Islet precursor cell (in vitro differentiated cells): Measurements from ENCODE around the gene FMNL2.

Experiments used
- DNase-seq: peaks from one replicate; pipeline ENCODE4 v3.0.0-alpha.2; 2018

FMNL2 gene

DNA sequence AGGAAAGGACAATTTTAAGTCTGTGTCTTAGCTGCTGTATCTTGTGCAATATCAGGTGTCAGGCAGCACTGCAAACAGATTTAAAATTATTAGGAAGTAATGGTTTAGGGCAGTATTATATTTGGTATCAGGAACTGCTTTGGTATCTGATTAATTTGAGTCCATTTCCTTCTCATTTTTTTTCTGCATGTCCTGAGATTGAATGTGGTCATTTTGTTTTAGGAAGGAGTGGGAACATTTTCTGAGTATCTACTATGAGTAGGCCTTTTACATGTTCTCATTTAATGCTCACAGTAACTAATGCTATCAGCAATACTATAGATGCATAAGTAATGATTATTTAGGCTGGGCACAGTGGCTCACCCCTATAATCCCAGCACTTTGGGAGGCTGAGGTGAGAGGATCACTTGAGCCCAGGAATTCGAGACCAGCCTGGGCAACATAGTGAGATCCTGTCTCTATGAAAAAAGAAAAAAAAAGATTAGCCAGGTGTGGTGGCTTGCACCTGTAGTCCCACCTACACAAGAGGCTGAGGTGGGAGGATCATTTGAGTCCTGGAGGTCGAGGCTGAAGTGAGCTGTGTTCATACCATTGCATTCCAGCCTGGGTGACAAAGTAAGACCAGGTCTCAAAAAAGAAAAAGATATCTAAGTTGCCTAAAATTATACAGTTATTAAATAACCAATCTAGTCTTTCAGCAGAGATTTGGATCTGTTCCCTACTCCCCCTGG, 4.7 kb downstream of the FMNL2 start:
- DNase-seq, result no peak

DNA sequence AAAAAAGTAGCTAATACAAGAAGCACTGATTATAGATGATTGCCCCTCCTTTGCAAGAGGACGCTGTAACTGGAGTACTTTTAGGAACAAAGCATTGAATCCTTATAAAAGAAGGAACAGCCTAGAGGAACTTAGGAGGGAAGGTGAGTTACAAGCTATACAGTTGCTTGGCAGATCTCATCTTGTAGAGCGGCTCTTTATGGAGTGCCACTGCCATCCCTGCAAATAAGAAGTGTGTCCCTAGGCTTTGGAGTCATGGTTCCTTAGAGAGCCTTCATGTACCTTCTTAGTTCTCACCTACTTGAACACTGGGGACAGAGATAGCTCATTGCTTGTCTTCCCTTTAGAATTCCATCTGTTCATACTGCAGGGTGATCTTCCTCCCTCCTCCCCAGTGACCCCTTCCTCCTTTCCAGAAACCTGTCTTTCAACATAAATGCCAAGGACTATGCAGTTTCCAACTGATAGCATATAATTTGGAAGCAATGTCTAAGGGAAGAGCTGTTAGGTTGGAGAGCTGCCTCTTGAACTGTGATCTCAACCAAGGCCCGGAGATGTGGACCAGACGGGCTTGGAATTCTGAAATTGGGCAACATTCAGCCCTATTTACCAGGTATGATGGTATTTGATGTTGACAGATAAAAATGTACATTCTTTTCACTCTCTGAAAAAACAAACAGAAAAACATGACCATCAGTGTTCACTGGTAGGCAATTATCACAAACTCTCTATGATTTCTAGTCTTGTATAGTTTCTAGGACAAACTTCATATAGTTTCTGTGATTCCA, 7.5 kb downstream of the FMNL2 start:
- no peak for DNase-seq

DNA sequence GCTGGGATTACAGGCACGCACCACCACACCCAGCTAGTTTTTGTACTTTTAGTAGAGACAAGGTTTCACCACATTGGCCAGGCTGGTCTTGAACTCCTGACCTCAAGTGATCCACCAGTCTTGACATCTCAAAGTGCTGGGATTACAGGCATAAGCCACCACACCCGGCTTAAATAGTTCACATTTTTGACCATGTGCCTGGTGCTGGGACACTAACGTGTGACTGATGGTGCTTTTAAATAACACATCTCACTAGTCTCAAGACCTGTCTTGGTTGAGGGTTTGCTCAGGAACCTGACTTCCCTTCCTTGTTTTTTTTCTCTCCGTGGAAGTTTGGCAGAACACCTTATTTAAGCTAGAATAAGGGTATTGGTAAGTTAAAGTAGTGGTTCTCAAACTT, 8.5 kb downstream of the FMNL2 start:
- DNase-seq, result no peak

DNA sequence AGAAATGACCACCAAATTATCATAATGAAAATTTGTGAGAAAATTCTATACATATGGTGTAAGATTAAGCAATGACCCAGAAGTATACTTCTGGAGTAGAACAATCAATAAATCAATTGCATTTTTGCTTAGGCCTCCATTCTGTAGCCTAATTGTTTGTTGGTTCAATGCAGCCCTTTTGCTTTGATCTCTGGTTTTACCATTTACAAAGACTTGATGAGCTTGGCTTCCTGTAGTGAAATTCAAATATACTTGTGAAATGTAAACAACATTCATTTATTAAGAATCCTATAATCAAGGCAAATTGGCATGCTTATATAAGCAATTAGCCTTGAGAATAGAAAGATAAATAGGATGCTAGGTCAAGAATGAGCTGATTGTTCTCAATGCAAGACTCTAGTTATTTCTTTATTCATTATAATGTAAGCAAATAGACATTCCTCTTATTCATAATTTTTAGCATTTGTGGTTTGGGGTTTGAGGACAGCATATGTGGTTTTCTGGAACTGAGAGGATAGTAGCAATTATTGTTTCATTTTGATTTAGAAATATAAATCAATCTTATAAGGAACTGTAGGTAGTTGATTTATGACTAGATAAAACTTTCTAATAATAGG, 9.7 kb downstream of the FMNL2 start:
- DNase-seq, result no peak

DNA sequence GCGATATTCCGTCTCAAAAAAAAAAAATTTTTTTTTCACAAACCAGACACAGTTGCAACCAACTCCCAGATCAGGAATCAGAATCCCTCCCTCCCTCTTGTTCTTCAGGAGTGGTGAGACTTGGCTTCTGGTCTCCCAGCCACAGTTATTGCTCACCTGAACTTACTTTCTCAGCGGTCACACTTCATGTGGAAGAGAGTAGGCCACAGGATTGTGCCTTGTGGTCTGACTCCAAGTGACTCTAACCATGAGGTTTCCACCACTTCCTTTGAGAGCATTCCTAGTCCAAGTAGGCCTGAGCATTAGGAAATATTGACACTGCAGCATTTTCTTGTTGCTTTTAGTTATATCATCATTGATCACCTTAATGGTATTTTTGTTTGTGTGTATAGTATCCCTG, 12.1 kb downstream of the FMNL2 start:
- peak; percentile 61 for DNase-seq

DNA sequence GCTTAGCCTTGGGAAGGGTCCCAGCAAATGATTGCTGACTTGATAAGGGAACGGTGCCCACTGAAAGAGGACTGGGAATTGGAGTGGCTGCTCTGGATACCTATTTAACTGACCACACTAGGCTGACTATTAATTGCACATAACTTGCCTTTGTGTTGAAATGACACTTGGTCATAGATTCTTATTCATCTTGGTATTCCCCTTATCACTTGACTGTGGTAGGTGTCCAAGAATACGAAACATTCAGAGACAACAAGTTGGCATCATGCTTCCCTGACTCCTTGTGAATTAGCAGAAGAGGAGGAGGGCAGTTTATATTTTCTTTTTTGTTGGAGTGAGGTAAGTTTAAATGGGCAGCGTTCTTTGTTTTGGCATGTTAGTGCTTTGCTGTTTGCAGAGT, 13.4 kb downstream of the FMNL2 start:
- no peak for DNase-seq

DNA sequence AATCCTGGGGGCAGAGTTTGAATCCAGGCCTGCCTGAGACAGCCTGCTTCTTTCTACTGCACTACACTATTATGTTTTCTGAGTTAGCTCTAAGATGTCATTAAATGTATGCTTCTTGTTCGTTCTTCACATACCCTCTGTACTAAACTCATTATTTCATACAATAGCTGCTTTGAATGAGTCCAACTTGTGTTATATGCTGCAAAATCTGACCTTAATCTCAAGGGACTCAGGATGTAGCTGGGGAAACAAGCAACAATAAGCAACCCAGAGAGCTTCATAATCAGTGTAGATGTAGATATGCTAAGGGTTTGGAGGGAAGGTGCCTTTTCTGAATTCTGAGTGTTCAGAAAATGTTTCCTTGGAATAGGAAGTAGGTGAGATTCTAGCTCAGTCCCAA, 14.4 kb downstream of the FMNL2 start:
- DNase-seq, result no peak

DNA sequence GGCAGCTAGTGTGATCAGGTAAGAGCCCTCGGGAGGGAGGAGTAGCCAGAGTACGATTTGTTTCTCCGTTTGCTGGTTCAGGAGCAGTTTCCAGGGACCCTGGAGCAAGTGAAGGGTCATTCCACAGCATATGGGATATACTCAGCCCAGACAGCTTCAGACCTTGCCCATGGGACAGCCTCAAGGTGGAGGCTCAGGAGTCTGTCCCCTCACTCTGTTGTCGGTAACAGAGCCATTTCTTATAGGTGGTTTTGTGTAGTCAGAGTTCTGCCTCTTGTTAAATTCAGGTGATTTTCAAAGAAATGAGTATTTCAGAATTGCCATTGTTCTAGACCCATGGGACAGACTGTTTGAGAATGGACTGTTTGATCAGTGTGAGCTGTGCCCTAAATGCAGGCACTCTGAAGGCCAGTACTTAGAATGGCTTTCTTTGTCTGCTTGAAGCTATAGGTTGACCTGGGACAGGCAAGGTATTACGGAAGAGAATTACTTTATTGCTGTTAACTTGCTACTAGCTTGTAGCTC, 15.2 kb downstream of the FMNL2 start:
- DNase-seq, result no peak

DNA sequence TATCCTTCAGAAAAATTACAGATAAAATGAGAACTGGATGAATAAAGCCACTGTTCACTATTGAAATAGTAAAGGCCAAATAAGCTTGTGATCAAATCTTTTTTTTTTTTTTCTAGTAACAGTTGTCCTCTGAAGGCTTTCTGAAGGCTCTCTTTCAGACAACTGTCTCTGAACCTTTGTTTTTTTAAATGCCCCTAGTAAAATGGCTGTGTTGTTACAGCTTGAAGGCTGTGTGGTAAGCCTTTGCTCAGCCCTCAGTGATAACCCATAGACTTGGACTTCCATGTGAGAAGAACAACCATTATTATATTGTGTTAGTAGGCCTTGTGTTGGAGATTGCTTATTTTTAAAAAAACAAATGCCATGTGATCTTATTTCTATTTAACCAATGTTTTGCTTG, 17.6 kb downstream of the FMNL2 start:
- DNase-seq, result no peak

DNA sequence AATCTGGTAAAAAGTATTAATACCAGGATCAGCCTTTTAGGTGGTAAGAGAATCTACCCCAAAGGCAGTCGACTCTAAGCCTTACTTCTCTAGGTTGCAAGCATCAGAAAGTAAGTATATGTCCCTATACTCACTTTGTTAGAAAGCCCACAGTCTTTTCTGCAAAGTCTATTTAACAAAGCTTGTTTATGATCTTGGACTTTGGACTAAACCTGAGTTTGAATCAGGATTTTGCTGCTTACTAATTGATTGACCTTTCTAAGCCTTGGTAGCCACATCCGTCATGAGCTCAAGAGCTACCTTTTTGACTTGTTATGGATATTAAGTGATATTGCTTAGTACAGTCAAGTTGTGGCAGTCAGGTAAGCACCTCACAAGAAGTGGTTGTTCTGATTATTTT, 18.4 kb downstream of the FMNL2 start:
- DNase-seq, result no peak

DNA sequence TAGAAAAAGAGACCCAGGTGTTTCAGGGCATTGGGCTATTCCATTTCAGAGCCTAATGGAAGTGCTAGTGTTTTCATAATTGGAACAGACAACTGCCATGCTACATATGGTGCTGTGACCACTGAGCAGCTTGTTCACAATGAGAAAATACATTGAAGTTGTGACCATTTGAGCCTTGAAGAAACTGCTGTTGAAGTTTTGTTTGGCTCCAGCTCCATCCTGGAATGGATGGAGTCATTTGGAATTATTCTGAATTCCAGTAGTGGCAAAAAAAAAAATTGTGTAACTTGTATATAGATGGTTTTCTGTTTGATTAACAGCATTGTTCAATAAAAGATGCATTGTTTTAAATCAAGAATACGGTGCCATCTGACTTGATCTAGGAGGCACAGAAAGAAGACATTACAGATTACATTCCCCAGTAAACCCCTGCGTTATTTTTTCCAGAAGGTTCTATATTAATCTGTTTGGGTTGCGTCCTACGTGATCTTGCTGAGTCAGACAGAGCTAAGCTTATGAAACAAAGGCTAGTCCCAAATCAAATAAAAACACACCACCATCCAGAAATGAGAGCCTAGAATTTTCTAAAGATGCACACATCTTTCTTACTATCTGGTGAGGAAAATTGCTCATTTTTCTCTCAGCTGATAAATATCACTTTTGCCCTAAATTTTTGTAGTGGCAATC, 19.2 kb downstream of the FMNL2 start:
- no peak for DNase-seq

DNA sequence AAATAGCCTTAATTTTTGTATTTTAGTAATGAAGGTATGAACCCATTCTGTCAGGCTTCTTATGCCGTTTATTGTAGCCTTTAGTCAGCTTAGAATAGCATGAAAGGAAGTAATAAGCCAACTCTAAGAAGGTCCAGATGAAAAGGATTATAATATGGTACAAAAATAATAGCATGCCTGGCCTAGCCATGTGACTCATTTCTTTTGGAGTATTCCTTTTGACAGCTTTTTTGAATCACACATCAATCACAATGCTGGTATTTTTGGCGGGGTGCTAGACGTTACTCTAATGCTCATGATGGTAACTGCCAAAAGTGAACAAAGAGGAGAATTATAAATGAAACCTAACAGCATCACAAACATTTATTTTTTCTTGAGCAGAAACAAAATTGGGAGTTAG, 19.9 kb downstream of the FMNL2 start:
- no peak for DNase-seq

DNA sequence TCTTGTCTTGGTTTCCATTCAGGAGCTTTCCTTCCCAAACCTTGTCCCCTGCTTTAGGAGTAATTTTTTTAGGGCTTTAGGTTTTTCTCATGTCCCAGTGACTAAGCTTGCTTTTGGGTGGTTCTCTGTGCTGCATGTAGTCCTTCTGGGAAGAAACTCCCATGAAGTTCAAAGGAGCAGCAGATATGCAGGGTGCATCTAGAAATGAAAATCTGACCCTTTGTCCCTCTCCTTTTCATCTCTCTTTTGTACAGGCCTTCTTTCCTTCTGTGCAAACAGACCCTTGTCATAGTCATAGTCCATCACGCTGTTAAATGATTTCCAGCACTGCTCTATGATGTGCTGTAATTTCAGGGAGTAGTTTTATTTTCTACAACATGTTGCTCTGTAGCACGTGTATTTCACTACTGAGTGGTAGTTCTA, 20.4 kb downstream of the FMNL2 start:
- DNase-seq, result no peak

DNA sequence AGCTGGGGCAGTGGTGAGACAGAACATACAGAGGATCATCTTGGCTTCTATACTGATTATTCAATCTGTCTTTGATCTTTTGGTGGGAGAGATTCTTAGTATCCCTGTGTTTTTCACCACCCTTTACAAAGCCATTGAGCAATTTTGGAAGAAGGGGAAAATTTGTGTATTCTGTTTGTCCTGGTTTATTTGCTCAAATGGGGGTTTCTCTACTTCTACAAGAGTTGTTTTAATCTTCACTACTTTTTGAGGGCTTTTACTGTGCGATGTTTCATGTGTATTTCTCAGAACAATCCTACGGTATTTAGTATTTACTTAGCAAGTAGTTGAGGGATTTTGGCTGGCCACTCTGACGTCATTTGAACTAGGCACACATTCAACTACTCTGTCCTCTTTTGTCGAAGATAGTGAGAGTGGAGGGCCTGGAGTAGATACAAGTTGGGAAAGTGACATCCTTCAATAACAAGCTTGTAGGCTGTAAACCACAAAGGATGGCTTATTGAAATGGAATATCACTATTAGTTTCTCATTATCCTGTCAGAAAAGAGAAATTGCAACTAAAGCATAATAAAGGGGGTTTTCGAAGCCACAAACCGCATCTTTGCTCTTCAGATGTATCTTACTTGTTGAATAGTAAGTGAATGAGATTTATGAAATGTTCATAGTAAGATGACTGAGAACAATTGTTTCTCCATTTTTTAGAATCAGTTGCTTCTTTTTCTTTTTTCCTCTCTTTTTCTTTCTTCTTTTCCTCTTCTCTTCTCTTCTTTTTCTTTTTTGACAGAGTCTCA, 24.8 kb downstream of the FMNL2 start:
- DNase-seq, result no peak

DNA sequence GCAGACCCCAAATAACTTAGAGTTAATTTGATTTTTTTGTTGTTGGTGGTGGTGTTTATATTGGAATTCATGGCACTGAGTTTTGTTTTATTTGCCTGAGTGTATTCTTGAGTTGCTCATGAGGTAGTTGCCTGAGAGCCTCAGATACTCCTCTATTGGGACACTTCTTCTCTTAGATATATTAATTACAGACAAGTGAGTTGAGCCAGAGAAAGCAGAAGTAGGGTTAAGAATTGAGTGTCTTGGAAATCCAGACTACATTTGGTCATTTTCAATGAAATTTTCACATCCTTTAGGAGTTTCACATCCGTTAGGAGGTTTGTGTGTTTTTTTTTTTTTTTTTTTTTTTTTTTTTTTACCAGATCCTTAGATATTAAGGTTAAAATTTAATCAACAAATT, 29.0 kb downstream of the FMNL2 start:
- no peak for DNase-seq

DNA sequence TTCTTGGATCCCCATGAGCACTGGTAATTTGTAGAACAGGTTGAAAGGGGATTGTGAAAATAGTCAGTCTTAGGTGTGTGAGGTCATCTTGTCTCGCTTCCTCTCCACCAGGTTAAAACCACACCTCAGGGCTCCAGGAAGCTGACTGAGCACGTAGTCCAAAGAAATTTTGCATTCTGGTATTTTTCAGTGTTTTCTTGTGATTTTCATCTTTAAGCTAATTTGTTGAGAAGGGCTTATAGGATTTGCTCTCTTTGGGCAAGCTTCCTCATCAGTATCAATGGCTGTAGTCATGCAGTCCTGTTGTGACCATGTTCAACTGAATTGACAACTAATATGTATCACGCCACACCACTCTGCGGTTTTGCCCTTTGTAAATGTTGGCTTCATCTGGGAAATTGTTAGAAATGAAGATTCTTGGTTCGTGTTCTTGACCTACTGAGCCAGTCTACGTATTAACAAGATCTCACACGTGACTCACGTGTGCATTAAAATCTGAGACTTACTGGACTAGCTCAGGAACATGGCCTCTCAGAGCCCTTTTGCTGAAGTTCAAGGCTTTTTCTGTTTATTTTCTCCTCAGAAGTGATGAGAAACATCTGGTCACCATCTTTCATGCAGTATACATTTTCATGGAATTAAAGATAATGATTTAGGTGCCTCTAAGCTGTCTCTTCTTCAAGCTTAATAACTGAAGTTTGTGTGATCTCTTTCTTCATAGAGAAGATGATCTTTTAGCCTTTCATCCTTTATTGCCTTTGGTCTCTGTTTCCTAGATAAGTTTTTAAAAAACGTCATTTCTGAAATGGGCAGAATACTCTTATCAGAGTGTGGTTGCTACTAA, 32.8 kb downstream of the FMNL2 start:
- DNase-seq, result no peak

DNA sequence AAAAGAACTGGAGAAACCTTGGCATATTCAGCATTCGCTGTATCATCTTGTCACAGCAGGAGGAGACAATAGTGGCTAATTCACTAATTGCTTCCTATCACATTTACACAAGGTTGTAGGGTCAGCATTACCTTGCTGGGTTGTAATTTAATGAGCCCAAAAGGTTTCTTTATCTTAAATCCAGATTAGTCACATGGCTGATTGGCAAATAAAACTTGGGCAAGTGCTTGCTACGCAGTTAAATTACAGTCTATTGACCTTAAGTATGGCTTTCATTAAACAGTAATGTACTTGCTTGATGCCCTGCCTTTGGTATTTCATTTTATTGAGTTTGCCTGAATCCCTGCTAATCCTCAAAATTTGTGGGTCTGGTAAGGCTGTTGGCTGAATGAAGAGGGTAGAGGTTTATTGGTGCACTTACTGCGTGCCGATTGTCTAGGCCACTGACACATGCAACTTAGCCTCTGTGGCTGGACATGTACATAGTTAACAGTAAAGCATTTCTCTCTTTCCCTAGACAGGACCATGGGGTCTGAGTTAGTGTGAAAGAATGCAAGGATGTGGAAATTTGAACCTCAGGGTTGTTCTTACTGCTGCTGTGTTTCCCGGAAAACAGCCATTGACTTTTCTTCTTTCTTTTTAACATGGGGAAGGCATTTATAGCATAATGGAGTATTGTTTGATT, 34.3 kb downstream of the FMNL2 start:
- peak; percentile 79 for DNase-seq

DNA sequence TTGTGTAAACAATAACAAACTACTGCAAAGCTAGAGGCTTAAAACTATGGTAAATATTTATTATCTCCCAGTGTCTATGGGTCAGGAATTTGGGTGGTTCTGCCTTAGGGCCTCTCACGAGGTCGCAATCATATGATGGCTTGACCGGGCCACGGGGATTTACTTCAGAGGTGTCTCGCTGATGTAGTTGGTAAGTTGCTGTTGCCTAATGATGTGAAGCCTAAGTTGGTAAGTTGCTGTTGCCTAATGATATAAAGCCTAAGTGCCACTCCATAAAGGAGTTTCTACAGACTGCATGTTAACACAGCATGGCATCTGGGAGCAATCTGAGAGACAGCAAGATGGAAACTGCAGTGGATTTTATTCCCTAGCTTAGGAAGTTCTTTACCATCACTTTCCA, 35.8 kb downstream of the FMNL2 start:
- DNase-seq, result no peak

DNA sequence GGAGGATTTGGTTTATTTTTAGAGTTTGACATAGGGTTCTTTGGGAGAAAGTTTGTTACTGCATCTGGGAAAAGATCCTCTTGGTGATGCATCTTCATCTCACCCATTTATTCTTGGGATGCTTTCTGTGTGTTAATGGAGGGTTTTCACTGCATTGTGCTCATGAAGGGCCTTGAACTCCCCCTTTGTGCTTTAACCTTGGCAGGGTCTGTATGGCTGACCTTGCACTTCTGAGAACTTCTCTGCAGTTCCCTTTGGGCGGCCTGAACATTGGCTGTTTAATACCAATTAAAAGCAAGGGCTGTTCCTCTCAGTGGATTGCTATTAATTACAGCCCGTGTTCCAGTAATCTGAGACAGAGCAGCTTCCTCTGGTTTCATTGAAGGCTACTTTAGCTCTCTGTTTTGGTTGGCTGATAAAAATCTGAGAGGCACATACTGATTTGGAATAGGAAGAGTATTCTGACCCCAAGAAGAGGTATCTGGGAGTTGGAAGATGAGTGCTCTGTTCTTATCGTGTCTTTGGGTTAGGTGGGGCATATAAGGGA, 37.5 kb downstream of the FMNL2 start:
- DNase-seq, result no peak

DNA sequence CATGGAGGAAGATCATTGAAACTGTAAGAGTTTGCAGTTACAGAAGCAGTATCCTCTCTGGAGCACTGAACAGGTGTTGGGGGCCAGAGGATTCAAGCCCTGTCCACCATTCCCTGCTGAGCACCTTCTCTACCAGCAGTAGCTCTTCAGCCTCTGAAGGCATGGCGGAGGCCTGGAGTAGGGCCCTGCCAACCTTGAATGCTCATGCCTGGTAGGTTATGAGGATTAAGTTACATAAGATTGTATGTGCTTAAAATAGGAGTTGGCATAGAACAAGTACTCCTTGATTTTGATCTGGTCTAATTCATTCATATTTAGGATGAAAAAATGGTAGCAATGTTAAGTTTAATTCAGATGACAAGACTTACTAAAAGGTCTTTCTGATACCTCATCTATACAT, 40.2 kb downstream of the FMNL2 start:
- DNase-seq, result no peak

DNA sequence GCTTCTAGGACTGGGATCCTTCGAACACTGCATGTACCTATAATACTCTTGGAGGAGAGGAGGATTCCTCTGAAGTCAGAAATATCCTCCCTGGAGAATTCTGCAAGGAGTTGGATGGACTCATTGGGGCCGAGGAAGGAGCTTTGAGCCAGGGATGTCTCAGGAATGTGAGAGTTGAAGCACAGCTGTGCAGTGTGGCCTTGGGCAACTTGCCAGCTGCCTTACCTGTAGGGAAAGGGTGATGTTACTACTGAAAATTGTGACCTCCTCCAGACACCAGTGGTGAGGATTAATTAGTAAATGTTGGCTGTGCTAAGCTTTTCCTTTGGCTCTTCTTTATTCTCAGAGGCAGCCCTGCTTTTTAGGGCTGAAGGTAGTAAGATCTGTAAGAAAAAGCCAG, 41.4 kb downstream of the FMNL2 start:
- DNase-seq, result peak; percentile 68
